K562 (cell line): ENCODE data around the gene RABGAP1L. TPM values are rescaled to one million over a fixed set of nuclear protein-coding genes. Genes with fewer than 3 reads are reported as not detected.
A peak's percentile ranks its signal among the peaks of the same experiment; 100 is the strongest.

Experiments used
- CBFA2T3 ChIP-seq: fragments of 450-650 bp; IDR thresholded peaks from 2 replicates; pipeline ENCODE4 v1.6.1; 2017
- DDX20 ChIP-seq: fragments of 450-650 bp; IDR thresholded peaks from 2 replicates; pipeline ENCODE4 v1.6.1; 2016; ENCODE audit warnings: missing genetic modification characterization, low read depth, mild to moderate bottlenecking, missing compliant biosample characterization, moderate library complexity
- ELF2 ChIP-seq: fragments of 250-450 bp; sonication (Bioruptor Pico); IDR thresholded peaks from 2 replicates; pipeline ENCODE4 v1.5.0; 2021; ENCODE audit warnings: mild to moderate bottlenecking
- FOXA1 ChIP-seq: fragments of 450-650 bp; IDR thresholded peaks from 2 replicates; pipeline ENCODE4 v1.6.1; 2016; ENCODE audit warnings: mild to moderate bottlenecking, borderline replicate concordance
- HNRNPK ChIP-seq: fragments of 200-400 bp; formaldehyde crosslinking; IDR thresholded peaks from one replicate; pipeline ENCODE4 v1.6.1; 2018; ENCODE audit warnings: mild to moderate bottlenecking, low read depth, low read length; ENCODE audit not compliant: poor library complexity, severe bottlenecking
- HNRNPLL ChIP-seq: fragments of 200-400 bp; formaldehyde crosslinking; IDR thresholded peaks from 2 replicates; pipeline ENCODE4 v1.6.1; 2017; ENCODE audit warnings: low read length, low read depth, mild to moderate bottlenecking; ENCODE audit not compliant: poor library complexity, severe bottlenecking
- PHTF2 ChIP-seq: fragments of 250-450 bp; sonication (Bioruptor Pico); IDR thresholded peaks from 2 replicates; pipeline ENCODE4 v1.5.0; 2021; ENCODE audit warnings: mild to moderate bottlenecking
- polyA plus RNA-seq, 8 experiments: library from polyadenylated mRNA; depleted of rRNA in 4 of 8; stranded (reverse) in 5 of 8; unstranded in 3 of 8; fragments of >200 nt; fragmentation: Nextera tagmentation in 2 of 8; fragmentation: Illumina TruSeq in 1 of 8; extraction: Ambion mirVana in 2 of 8; extraction: Trizol in 1 of 8; gene quantifications; 2 replicates each; pipeline versions ENCODE4 v1.2.1 to v1.2.3, GENCODE V29; 2011 to 2014; ENCODE audit warnings: inconsistent platforms in 1 of 8, missing spikeins in 1 of 8
- total RNA-seq, 7 experiments: library from RNA; depleted of rRNA in 6 of 7; stranded (reverse); fragments of >200 nt in 6 of 7; fragmentation: Illumina TruSeq in 2 of 7; extraction: Trizol in 2 of 7; gene quantifications; 2 replicates each; pipeline versions ENCODE4 v1.2.1 to v1.2.3, GENCODE V29; 2011 to 2021; ENCODE audit warnings: low replicate concordance in 1 of 7
- TF ChIP-seq, protein P1 (sequence below): fragments of 250-450 bp; sonication (Bioruptor Pico); IDR thresholded peaks from 2 replicates; pipeline ENCODE4 v1.5.0; 2020; ENCODE audit warnings: mild to moderate bottlenecking
- TF ChIP-seq, protein P2 (sequence below): fragments of 250-450 bp; sonication (Bioruptor Pico); IDR thresholded peaks from 2 replicates; pipeline ENCODE4 v1.8.0; 2022; ENCODE audit warnings: moderate library complexity, mild to moderate bottlenecking, inconsistent platforms
- TF ChIP-seq, protein P3 (sequence below): sonication (generic); formaldehyde crosslinking; IDR thresholded peaks from 2 replicates; pipeline ENCODE4 v1.8.0; 2022; ENCODE audit warnings: mild to moderate bottlenecking, missing genetic modification reagents
- TF ChIP-seq, protein P4 (sequence below): fragments of 450-650 bp; IDR thresholded peaks from 2 replicates; pipeline ENCODE4 v1.6.1; 2016; ENCODE audit warnings: mild to moderate bottlenecking, moderate library complexity

The RABGAP1L gene
- total and polyA plus RNA-seq, 9 of the 15 experiments (the other 6 are each of a cell fraction or from before 2014, with no cell fraction given): 16.5 to 44.9 (median 26.7) TPM

DNA sequence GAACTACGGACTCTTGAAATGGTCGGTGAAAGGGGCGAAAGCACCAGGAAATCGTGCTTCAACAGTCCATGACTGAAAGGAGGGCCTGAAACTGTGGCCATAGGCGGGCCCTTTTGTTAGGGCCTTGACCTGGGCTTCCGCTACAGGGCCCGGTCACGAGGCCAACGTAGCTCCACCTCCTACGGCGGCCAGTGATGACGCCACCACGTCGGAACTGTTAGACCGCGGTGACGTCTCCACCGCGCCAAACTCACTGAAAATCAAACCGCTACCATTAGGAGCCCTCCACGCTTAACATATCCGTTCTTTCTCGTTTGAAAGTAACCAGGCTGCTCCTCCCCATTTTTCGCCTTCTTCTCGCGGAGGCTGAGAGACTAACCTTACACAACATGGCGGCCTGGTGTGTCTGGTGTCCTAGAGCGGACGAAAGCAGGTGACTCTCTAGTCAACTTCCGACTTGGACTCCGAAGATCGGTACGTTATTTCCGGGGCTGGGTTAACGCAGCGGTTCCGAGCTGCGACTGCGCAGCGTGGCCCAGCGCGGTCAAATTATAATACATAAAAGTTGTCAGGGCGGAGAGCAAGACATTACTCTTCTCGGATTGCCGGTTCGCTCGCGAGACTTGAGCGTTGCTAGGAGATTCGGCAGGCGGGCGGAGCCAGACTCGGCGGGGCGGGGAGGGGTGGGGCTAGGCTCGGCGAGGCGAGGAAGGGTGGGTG lies 840.1 kb downstream of the RABGAP1L start (continued):
- TF ChIP-seq, protein P1, sequence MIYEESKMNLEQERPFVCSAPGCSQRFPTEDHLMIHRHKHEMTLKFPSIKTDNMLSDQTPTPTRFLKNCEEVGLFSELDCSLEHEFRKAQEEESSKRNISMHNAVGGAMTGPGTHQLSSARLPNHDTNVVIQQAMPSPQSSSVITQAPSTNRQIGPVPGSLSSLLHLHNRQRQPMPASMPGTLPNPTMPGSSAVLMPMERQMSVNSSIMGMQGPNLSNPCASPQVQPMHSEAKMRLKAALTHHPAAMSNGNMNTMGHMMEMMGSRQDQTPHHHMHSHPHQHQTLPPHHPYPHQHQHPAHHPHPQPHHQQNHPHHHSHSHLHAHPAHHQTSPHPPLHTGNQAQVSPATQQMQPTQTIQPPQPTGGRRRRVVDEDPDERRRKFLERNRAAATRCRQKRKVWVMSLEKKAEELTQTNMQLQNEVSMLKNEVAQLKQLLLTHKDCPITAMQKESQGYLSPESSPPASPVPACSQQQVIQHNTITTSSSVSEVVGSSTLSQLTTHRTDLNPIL (CRISPR knock-in tag): no peak
- peak; percentile 89 for TF ChIP-seq ELF2 (CRISPR knock-in tag)
- TF ChIP-seq HNRNPK: no peak
- TF ChIP-seq, protein P2, sequence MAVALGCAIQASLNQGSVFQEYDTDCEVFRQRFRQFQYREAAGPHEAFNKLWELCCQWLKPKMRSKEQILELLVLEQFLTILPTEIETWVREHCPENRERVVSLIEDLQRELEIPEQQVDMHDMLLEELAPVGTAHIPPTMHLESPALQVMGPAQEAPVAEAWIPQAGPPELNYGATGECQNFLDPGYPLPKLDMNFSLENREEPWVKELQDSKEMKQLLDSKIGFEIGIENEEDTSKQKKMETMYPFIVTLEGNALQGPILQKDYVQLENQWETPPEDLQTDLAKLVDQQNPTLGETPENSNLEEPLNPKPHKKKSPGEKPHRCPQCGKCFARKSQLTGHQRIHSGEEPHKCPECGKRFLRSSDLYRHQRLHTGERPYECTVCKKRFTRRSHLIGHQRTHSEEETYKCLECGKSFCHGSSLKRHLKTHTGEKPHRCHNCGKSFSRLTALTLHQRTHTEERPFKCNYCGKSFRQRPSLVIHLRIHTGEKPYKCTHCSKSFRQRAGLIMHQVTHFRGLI (CRISPR knock-in tag): no peak
- TF ChIP-seq HNRNPLL: peak; percentile 98
- no peak for TF ChIP-seq CBFA2T3
- no peak for TF ChIP-seq FOXA1
- TF ChIP-seq, protein P3, sequence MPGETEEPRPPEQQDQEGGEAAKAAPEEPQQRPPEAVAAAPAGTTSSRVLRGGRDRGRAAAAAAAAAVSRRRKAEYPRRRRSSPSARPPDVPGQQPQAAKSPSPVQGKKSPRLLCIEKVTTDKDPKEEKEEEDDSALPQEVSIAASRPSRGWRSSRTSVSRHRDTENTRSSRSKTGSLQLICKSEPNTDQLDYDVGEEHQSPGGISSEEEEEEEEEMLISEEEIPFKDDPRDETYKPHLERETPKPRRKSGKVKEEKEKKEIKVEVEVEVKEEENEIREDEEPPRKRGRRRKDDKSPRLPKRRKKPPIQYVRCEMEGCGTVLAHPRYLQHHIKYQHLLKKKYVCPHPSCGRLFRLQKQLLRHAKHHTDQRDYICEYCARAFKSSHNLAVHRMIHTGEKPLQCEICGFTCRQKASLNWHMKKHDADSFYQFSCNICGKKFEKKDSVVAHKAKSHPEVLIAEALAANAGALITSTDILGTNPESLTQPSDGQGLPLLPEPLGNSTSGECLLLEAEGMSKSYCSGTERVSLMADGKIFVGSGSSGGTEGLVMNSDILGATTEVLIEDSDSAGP: no peak
- TF ChIP-seq, protein P4, sequence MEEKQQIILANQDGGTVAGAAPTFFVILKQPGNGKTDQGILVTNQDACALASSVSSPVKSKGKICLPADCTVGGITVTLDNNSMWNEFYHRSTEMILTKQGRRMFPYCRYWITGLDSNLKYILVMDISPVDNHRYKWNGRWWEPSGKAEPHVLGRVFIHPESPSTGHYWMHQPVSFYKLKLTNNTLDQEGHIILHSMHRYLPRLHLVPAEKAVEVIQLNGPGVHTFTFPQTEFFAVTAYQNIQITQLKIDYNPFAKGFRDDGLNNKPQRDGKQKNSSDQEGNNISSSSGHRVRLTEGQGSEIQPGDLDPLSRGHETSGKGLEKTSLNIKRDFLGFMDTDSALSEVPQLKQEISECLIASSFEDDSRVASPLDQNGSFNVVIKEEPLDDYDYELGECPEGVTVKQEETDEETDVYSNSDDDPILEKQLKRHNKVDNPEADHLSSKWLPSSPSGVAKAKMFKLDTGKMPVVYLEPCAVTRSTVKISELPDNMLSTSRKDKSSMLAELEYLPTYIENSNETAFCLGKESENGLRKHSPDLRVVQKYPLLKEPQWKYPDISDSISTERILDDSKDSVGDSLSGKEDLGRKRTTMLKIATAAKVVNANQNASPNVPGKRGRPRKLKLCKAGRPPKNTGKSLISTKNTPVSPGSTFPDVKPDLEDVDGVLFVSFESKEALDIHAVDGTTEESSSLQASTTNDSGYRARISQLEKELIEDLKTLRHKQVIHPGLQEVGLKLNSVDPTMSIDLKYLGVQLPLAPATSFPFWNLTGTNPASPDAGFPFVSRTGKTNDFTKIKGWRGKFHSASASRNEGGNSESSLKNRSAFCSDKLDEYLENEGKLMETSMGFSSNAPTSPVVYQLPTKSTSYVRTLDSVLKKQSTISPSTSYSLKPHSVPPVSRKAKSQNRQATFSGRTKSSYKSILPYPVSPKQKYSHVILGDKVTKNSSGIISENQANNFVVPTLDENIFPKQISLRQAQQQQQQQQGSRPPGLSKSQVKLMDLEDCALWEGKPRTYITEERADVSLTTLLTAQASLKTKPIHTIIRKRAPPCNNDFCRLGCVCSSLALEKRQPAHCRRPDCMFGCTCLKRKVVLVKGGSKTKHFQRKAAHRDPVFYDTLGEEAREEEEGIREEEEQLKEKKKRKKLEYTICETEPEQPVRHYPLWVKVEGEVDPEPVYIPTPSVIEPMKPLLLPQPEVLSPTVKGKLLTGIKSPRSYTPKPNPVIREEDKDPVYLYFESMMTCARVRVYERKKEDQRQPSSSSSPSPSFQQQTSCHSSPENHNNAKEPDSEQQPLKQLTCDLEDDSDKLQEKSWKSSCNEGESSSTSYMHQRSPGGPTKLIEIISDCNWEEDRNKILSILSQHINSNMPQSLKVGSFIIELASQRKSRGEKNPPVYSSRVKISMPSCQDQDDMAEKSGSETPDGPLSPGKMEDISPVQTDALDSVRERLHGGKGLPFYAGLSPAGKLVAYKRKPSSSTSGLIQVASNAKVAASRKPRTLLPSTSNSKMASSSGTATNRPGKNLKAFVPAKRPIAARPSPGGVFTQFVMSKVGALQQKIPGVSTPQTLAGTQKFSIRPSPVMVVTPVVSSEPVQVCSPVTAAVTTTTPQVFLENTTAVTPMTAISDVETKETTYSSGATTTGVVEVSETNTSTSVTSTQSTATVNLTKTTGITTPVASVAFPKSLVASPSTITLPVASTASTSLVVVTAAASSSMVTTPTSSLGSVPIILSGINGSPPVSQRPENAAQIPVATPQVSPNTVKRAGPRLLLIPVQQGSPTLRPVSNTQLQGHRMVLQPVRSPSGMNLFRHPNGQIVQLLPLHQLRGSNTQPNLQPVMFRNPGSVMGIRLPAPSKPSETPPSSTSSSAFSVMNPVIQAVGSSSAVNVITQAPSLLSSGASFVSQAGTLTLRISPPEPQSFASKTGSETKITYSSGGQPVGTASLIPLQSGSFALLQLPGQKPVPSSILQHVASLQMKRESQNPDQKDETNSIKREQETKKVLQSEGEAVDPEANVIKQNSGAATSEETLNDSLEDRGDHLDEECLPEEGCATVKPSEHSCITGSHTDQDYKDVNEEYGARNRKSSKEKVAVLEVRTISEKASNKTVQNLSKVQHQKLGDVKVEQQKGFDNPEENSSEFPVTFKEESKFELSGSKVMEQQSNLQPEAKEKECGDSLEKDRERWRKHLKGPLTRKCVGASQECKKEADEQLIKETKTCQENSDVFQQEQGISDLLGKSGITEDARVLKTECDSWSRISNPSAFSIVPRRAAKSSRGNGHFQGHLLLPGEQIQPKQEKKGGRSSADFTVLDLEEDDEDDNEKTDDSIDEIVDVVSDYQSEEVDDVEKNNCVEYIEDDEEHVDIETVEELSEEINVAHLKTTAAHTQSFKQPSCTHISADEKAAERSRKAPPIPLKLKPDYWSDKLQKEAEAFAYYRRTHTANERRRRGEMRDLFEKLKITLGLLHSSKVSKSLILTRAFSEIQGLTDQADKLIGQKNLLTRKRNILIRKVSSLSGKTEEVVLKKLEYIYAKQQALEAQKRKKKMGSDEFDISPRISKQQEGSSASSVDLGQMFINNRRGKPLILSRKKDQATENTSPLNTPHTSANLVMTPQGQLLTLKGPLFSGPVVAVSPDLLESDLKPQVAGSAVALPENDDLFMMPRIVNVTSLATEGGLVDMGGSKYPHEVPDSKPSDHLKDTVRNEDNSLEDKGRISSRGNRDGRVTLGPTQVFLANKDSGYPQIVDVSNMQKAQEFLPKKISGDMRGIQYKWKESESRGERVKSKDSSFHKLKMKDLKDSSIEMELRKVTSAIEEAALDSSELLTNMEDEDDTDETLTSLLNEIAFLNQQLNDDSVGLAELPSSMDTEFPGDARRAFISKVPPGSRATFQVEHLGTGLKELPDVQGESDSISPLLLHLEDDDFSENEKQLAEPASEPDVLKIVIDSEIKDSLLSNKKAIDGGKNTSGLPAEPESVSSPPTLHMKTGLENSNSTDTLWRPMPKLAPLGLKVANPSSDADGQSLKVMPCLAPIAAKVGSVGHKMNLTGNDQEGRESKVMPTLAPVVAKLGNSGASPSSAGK: peak; percentile 80
- no peak for TF ChIP-seq PHTF2 (CRISPR knock-in tag)
- TF ChIP-seq DDX20 (tag): no peak
